NT2/D1 (cell line): ENCODE measurements around the gene NLGN4Y.

Experiments used
- YY1 ChIP-seq: IDR thresholded peaks from 2 replicates; pipeline ENCODE4 v1.6.1; 2011; ENCODE audit not compliant: insufficient read length, insufficient read depth
- ZNF274 ChIP-seq: IDR thresholded peaks from 2 replicates; pipeline ENCODE4 v1.6.1; 2011; ENCODE audit warnings: mild to moderate bottlenecking, low read depth, low read length

DNA sequence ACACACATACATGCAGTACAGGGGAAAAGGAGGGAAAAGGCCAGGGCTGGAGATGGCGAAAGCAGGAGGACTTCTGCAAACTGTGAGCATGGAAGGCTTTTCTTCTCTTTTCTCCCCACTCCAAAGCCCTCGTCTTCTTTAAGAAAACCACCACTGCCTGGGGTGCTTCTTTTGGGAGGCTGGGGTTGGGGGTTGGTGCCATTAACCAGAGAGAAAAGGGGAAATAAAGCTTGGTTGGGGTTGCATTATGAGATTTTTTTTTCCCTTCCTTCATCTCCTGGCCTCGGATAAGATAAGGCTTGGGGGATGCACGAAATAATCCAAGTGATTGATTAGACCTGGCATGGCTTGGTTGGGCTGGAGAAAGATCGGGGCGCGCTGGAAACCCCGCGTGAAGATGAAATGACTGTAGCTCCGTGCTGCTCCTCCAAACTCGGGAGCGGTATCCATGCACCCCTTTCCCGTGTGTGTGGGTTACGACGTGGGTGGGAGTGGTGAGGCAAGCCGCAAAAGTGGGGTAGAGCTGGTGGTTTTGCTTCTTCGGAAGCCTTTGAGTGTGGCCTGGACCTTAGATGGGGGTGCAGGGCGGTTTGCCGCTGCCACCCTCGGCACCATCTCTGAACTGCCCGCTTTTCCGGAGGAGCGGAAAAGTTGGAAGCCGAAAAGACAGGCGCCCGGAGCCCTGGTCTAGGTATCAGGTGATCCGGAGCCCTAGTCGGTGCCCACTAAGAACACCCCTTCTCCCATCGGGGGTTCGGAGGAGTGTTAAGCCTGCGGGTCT, 648 bp upstream of the NLGN4Y start:
- TF ChIP-seq YY1, result no peak
- no peak for TF ChIP-seq ZNF274
